K562 (cell line): ENCODE data around the gene LZTFL1. TPM values are rescaled to one million over a fixed set of nuclear protein-coding genes. Genes with fewer than 3 reads are reported as not detected.

Experiments used
- ATAC-seq: fragments of 200-7000 bp; cut with Tn5 transposase; 3 replicates; pipeline ENCODE4 v1.9.1; 2020; ENCODE audit warnings: moderate library complexity
- BruUV-seq: library from RNA; stranded (reverse); fragments of 400-500 nt; replicated peaks from 2 replicates; lab custom pipeline; 2021; lab: Mats Ljungman, UMichigan
- CTCF ChIA-PET: fragments of 300-600 bp; formaldehyde crosslinking; extraction: SDS; loops from one replicate; lab custom pipeline; 2021; ENCODE audit warnings: low intra/inter-chr PET ratio; lab: Yijun Ruan, JAX
- POLR2A ChIA-PET: fragments of 300-600, 350-650 bp; sonication (Branson Sonifier 250); formaldehyde crosslinking; extraction: SDS; loops from one replicate; lab custom pipeline; 2021; ENCODE audit warnings: antibody characterized with exemption, inconsistent platforms; lab: Yijun Ruan, JAX
- DNase-seq, 4 experiments: peaks; one replicate each; pipeline versions ENCODE4 v3.0.0 to v3.0.0-alpha.2; 2011 to 2018; ENCODE audit warnings: low spot score in 3 of 4, mixed read lengths in 3 of 4; ENCODE audit errors: extremely low read depth in 1 of 4
- FAIRE-seq: peaks from 2 replicates; lab custom pipeline; 2011; peaks lifted over from hg19 to GRCh38; lab: Jason Lieb, UNC
- H2AFZ ChIP-seq: 2 replicates; pipeline ENCODE4 v1.6.0; 2011; ENCODE audit warnings: low read depth, low read length, control low read depth, inconsistent platforms
- H3K27ac ChIP-seq: fragments of 200-600 bp; 3 replicates; pipeline ENCODE4 v1.8.0; 2011; ENCODE audit warnings: low read depth, mild to moderate bottlenecking, control low read depth, inconsistent platforms, low read length, moderate library complexity, mixed read lengths; ENCODE audit errors: extremely low read depth
- H3K27me3 ChIP-seq, 2 experiments: fragments of 300-600 bp in 1 of 2; 2 replicates in 1 of 2; 3 replicates in 1 of 2; pipeline versions ENCODE4 v1.6.0 to v1.8.0; 2011; ENCODE audit warnings: inconsistent platforms in 2 of 2, low read length in 2 of 2, mild to moderate bottlenecking in 1 of 2, mixed read lengths in 1 of 2, moderate library complexity in 1 of 2; ENCODE audit not compliant: control insufficient read depth in 2 of 2, insufficient read depth in 2 of 2
- H3K36me3 ChIP-seq: fragments of 300-600 bp; 3 replicates; pipeline ENCODE4 v1.8.0; 2011; ENCODE audit warnings: mild to moderate bottlenecking, low read length, inconsistent platforms; ENCODE audit not compliant: control insufficient read depth, insufficient read depth
- H3K4me1 ChIP-seq, 2 experiments: fragments of 200-600 bp in 1 of 2; replicated peaks in 1 of 2; 2 replicates in 1 of 2; 3 replicates in 1 of 2; pipeline versions ENCODE4 v1.5.1 to v1.8.0; 2011; ENCODE audit warnings: inconsistent platforms in 2 of 2, low read length in 2 of 2, mild to moderate bottlenecking in 1 of 2, mixed read lengths in 1 of 2, moderate library complexity in 1 of 2; ENCODE audit not compliant: control insufficient read depth in 2 of 2, insufficient read depth in 2 of 2
- H3K4me2 ChIP-seq: 2 replicates; pipeline ENCODE4 v1.6.1; 2011; ENCODE audit warnings: low read length, control low read depth, inconsistent platforms, mixed read lengths; ENCODE audit not compliant: insufficient read depth
- H3K4me3 ChIP-seq: fragments of 200-600 bp; sonication (generic), shearing (Covaris generic); 2 replicates; pipeline ENCODE4 v1.5.1; 2016; ENCODE audit warnings: control low read depth, inconsistent platforms
- H3K79me2 ChIP-seq: fragments of 200-600 bp; 3 replicates; pipeline ENCODE4 v1.8.0; 2011; ENCODE audit warnings: low read length, inconsistent platforms; ENCODE audit not compliant: control insufficient read depth, insufficient read depth
- H3K9ac ChIP-seq, 2 experiments: 2 replicates each; pipeline versions ENCODE4 v1.6.0 to v1.6.1; 2011; ENCODE audit warnings: low read depth in 2 of 2, low read length in 2 of 2, control low read depth in 1 of 2, inconsistent platforms in 1 of 2, mild to moderate bottlenecking in 1 of 2, mixed read lengths in 1 of 2; ENCODE audit not compliant: insufficient read depth in 1 of 2
- H3K9me1 ChIP-seq: one replicate; pipeline ENCODE4 v1.6.0; 2011; ENCODE audit warnings: inconsistent platforms, mild to moderate bottlenecking, low read length, moderate library complexity; ENCODE audit not compliant: control insufficient read depth, insufficient read depth
- H3K9me3 ChIP-seq: replicated peaks from 2 replicates; pipeline ENCODE4 v1.5.1; 2011; ENCODE audit warnings: low read depth, low read length, inconsistent platforms; ENCODE audit not compliant: control insufficient read depth, insufficient read depth
- H4K20me1 ChIP-seq: replicated peaks from 2 replicates; pipeline ENCODE4 v1.6.1; 2011; ENCODE audit warnings: low read length, inconsistent platforms, mixed read lengths; ENCODE audit not compliant: control insufficient read depth, insufficient read depth
- CBX2 ChIP-seq: fragments of 200-600 bp; sonication (generic); IDR thresholded peaks from one replicate; pipeline ENCODE4 v1.6.1; 2012; ENCODE audit warnings: mild to moderate bottlenecking, low read length, inconsistent platforms; ENCODE audit not compliant: insufficient read depth, poor library complexity, severe bottlenecking
- CBX3 ChIP-seq, 2 experiments: IDR thresholded peaks; 1 replicate in 1 of 2; 2 replicates in 1 of 2; pipeline ENCODE4 v1.6.1; 2012; ENCODE audit warnings: inconsistent platforms in 2 of 2, low read length in 2 of 2, borderline replicate concordance in 1 of 2, control low read depth in 1 of 2
- E2F6 ChIP-seq, 2 experiments: IDR thresholded peaks; 2 replicates each; pipeline ENCODE4 v1.6.1; 2011; ENCODE audit warnings: borderline replicate concordance in 1 of 2, control low read depth in 1 of 2, low read depth in 1 of 2, low read length in 1 of 2, mild to moderate bottlenecking in 1 of 2, mixed read lengths in 1 of 2, moderate library complexity in 1 of 2; ENCODE audit not compliant: insufficient read depth in 1 of 2, insufficient read length in 1 of 2, poor library complexity in 1 of 2, severe bottlenecking in 1 of 2; ENCODE audit errors: extremely low read depth in 1 of 2
- NR4A1 ChIP-seq, 2 experiments: fragments of 250-450 bp in 1 of 2; fragments of 450-650 bp in 1 of 2; sonication (Bioruptor Pico) in 1 of 2; IDR thresholded peaks; 2 replicates each; pipeline versions ENCODE4 v1.4.0 to v1.6.1; 2016 to 2020; ENCODE audit warnings: mild to moderate bottlenecking in 2 of 2, missing compliant biosample characterization in 1 of 2, missing genetic modification characterization in 1 of 2, moderate library complexity in 1 of 2
- SP2 ChIP-seq: IDR thresholded peaks from 2 replicates; pipeline ENCODE4 v1.6.1; 2011; ENCODE audit warnings: mild to moderate bottlenecking, low read depth, low read length, moderate library complexity; ENCODE audit not compliant: poor library complexity, severe bottlenecking; ENCODE audit errors: extremely low read depth
- UBTF ChIP-seq, 2 experiments: IDR thresholded peaks; 2 replicates each; pipeline ENCODE4 v1.6.1; 2012; ENCODE audit warnings: improper control_type of control experiment in 2 of 2, low read depth in 2 of 2, low read length in 2 of 2, borderline replicate concordance in 1 of 2
- ZBTB8A ChIP-seq: fragments of 450-650 bp; IDR thresholded peaks from 2 replicates; pipeline ENCODE4 v1.6.1; 2018; ENCODE audit warnings: mild to moderate bottlenecking, moderate library complexity; ENCODE audit not compliant: partially characterized antibody
- ZNF512 ChIP-seq: IDR thresholded peaks from 2 replicates; pipeline ENCODE4 v1.6.1; 2016; ENCODE audit warnings: missing genetic modification characterization, missing compliant biosample characterization
- ZNF644 ChIP-seq: fragments of 200-800 bp; sonication (Bioruptor generic); IDR thresholded peaks from 2 replicates; pipeline ENCODE4 v1.6.1; 2016; ENCODE audit warnings: low read depth, missing genetic modification characterization, missing compliant biosample characterization
- ZZZ3 ChIP-seq: fragments of 450-650 bp; IDR thresholded peaks from 2 replicates; pipeline ENCODE4 v1.6.1; 2016; ENCODE audit warnings: antibody characterized with exemption, mild to moderate bottlenecking, moderate library complexity
- WGBS: fragments of 100-300 bp; shearing (Covaris generic); methylation state at CpG from one replicate; pipeline ENCODE4 v1.1.6; 2016; ENCODE audit warnings: low coverage, mixed read lengths; ENCODE audit not compliant: insufficient coverage; ENCODE audit errors: missing lambda C conversion rate; 5-methylcytosine and 5-hydroxymethylcytosine counted together
- in situ Hi-C: fragments of 300-500 bp; cut with MboI; formaldehyde crosslinking; loops from 4 replicates; pipeline ENCODE4 v1.15.0; 2018; ENCODE audit warnings: inconsistent platforms, mixed read lengths
- intact Hi-C: fragments of 100-400 bp; cut with micrococcal nuclease; formaldehyde crosslinking; loops from 2 replicates; pipeline ENCODE4 v1.14.2; 2022
- polyA plus RNA-seq, 8 experiments: library from polyadenylated mRNA; depleted of rRNA in 4 of 8; stranded (reverse) in 5 of 8; unstranded in 3 of 8; fragments of >200 nt; fragmentation: Nextera tagmentation in 2 of 8; fragmentation: Illumina TruSeq in 1 of 8; extraction: Ambion mirVana in 2 of 8; extraction: Trizol in 1 of 8; gene quantifications; 2 replicates each; pipeline versions ENCODE4 v1.2.1 to v1.2.3, GENCODE V29; 2011 to 2014; ENCODE audit warnings: inconsistent platforms in 1 of 8, missing spikeins in 1 of 8
- total RNA-seq, 7 experiments: library from RNA; depleted of rRNA in 6 of 7; stranded (reverse); fragments of >200 nt in 6 of 7; fragmentation: Illumina TruSeq in 2 of 7; extraction: Trizol in 2 of 7; gene quantifications; 2 replicates each; pipeline versions ENCODE4 v1.2.1 to v1.2.3, GENCODE V29; 2011 to 2021; ENCODE audit warnings: low replicate concordance in 1 of 7

The LZTFL1 gene
- total and polyA plus RNA-seq, 9 of the 15 experiments (the other 6 are each of a cell fraction or from before 2014, with no cell fraction given) = 10.7 to 33.7 (median 15.3) TPM

GRCh38 chr3:45775571-45776300 lies 66.2 kb downstream of the LZTFL1 start:
- Histone ChIP-seq H3K9me1 (no peaks in the 10 kb centered on the region), H3K4me2 (no peak overlapping the region), H3K36me3 (no peaks in the 10 kb centered on the region), H3K9me3 (no peaks in the 10 kb centered on the region), H3K4me1 (peaks cover 0 to 9% of the 10 kb centered on the region in 2 experiments; a peak in 1 of 5 replicates)
- FAIRE-seq (no peak), DNase-seq (no peak)
- CTCF ChIA-PET = no interaction called here
- intact Hi-C loops = no loop called here
- POLR2A ChIA-PET = interaction anchor here (0.8 to 1.0 kb wide), 2 partner anchors 12 to 13 kb away, joined by 3 to 4 read pairs; no protein-coding TSS in a partner anchor
- TF ChIP-seq UBTF (IDR thresholded peaks at IDR 0.05; ENCODE audit: borderline replicate concordance in 1 of 2, low read depth in 2 of 2, low read length in 2 of 2) = no peak
- TF ChIP-seq E2F6 (IDR thresholded peaks at IDR 0.05; ENCODE audit: borderline replicate concordance in 1 of 2, extremely low read depth in 1 of 2, insufficient read depth in 1 of 2, insufficient read length in 1 of 2, low read depth in 1 of 2, low read length in 1 of 2, poor library complexity in 1 of 2, severe bottlenecking in 1 of 2) = no peak
- TF ChIP-seq ZBTB8A = no peak
- TF ChIP-seq SP2 = no peak
- no peak for TF ChIP-seq ZZZ3
- TF ChIP-seq CBX2 = no peak
- TF ChIP-seq ZNF644 (tag) = no peak
- TF ChIP-seq NR4A1 (CRISPR knock-in tag; IDR thresholded peaks at IDR 0.05) = no peak
- no peak for TF ChIP-seq NR4A1 (tag; IDR thresholded peaks at IDR 0.05)
- TF ChIP-seq CBX3 (IDR thresholded peaks at IDR 0.05; ENCODE audit: borderline replicate concordance in 1 of 2, low read length in 2 of 2) = no peak
- TF ChIP-seq ZNF512 (tag) = no peak
- TF ChIP-seq, all 486 proteins: peak for 0
- Histone ChIP-seq H3K9ac (no peak overlapping the region), H3K79me2 (no peaks in the 10 kb centered on the region), H4K20me1 (no peaks in the 10 kb centered on the region; the same call in 1 of the 2 replicates), H2AFZ (no peak overlapping the region), H3K27ac (no peak overlapping the region), H3K27me3 (peaks cover 47 to 84% of the 10 kb centered on the region in 2 experiments), H3K4me3 (no peak overlapping the region)
- ATAC-seq = no peak
- in situ Hi-C loops = no loop called here
- 2% methylated on average over 17 of the region's 17 CpGs for WGBS
- no TSS peak for BruUV-seq
